Brain pericyte (primary cell): ENCODE results near the gene PIWIL4.
"Not testable (repeated sequence)": the region's sequence is repeated elsewhere in the genome, so short reads cannot be mapped to it uniquely, and the experiment has no call there.

ENCODE experiments used
- DNase-seq: peaks from one replicate; pipeline ENCODE4 v3.0.0-alpha.2; 2012; ENCODE audit warnings: low read depth, low spot score

Gene PIWIL4

GRCh38 chr11:94635072-94635471 lies 67.9 kb downstream of the PIWIL4 start:
- DNase-seq = no peak

DNA sequence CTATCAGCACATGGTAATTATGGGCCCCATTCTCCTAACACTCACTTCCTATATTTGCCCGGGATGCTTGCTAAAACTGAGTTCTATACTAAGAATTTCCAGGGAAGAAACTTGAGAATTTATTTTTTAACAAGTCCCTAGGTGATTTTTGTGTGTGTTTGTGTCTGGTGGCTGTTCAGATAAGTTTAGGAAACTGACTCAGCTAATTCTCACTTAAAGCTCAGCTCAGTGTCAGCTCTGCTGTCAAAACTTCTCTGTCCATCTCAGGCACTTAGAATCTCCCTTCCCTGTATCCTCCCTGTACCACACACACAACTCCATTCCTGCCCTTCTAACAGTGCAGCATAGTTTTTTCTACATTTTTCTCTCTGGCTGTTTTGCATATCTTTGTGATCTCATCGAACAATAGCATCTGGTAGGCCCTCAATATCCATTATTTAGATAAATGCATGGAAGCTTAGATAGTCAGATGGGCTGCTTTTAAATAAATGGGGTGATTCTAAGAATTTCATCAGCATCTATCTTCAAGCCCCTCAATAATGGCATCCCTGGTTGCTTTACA lies 69.3 kb downstream of the PIWIL4 start:
- DNase-seq = no peak

DNA sequence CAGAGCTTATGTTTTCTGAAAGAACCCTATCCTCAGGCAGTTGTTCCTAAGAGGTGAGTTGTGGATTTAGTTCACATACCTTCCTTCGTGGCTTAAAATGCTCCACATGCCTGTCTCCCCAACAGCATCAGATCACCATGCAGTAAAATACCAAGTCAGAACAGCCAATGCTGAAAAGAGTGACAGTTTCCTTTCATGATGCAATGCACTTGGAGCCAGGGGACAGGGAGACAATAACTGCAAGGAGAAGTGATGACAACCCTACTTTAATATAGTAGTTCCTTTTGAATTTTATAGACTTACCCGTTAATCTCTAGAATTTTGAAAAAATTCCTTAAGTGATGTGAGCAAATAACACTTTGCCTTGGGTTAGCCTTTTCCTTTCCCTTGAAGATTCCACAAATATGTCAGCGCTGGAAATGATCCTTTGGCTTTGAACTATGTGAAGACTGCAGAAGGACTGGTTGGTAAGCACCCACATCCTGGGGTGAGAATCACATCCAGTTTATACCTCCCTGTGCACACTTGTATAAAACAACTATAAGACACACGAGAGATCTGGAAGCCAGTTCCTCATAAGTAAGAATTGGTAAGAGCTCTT lies 71.2 kb downstream of the PIWIL4 start:
- no peak for DNase-seq

- DNase-seq = no peak
These were observed 71.8 kb downstream of the PIWIL4 start for GRCh38 chr11:94638902-94639373.

DNA sequence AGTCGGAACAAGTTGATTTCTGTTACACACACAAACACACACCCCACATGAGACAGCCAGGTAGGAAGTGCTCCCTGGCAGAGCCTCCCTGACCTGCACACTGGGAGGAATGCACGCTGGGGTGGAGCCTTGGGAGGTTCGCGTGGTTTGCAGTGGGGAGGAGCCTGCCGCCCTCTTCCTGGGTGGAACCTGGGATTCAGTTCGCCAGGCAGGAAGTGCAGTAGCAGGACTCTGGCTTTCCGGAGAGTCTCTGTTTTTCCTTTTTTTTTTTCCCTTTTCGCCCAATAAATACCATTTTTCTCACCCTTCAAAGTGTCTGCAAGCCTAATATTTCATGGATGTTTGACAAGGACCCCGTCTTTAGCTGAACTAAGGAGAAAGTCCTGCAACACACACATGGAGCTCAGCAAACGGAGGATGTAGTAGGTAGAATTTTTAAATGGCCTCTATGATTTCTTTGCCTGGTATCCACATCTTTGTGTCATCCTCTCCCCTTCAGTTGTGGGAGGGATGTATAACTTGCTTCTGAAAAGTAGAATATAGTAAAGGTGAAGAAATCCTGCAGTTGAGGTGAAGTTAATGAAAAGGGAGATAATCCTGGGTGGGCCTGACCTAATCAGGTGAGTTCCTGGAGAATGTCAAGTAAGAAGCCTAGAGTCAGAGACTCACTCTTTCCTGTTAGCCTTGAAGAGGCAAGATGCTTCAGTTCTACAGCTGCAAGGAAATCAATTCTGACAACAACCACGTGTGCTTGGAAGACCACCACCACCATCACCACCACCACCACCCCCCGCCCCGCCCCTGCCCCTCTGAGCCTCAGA lies 72.9 kb downstream of the PIWIL4 start:
- DNase-seq = no peak

- DNase-seq = no peak
These were observed 74.1 kb downstream of the PIWIL4 start for GRCh38 chr11:94641167-94641761.

DNA sequence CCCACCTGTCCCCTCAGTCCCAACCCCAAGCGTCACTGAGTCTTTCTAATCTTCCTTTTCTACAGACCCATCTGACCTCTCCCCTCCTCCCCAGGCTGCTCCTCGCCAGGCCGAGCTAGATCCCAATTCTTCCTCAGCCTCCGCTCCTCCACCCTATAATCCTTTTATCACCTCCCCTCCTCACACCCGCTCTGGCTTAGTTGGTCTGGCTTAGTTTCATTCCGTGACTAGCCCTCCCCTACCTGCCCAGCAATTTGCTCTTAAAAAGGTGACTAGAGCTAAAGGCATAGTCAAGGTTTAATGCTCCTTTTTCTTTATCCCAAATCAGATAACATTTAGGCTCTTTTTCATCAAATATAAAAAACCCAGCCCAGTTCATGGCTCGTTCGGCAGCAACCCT lies 76.0 kb downstream of the PIWIL4 start:
- not testable (repeated sequence) for DNase-seq

- no peak for DNase-seq
These were observed 80.8 kb downstream of the PIWIL4 start for GRCh38 chr11:94647926-94648325.

GRCh38 chr11:94648789-94649188 lies 81.6 kb downstream of the PIWIL4 start:
- no peak for DNase-seq

DNA sequence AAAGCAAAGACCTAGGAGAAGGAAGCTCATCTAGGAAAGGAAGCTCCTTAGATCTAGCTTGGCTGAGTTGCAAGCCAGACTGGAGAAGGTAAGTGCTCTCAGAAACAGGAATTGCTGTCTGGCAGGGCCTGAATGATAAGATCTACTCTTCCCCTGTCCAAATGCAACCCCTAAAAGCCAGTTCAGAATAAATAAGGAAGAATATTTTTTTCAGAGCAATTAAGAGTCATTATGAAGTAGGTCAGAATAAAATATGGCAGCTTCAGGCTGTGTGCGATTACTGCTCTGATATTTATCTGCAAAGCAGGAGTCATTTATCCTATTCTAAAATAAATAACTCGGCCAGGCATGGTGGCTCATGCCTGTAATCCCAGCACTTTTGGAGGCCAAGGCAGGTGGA lies 82.1 kb downstream of the PIWIL4 start:
- no peak for DNase-seq

- no peak for DNase-seq
These were observed 82.9 kb downstream of the PIWIL4 start for GRCh38 chr11:94649964-94650623.

DNA sequence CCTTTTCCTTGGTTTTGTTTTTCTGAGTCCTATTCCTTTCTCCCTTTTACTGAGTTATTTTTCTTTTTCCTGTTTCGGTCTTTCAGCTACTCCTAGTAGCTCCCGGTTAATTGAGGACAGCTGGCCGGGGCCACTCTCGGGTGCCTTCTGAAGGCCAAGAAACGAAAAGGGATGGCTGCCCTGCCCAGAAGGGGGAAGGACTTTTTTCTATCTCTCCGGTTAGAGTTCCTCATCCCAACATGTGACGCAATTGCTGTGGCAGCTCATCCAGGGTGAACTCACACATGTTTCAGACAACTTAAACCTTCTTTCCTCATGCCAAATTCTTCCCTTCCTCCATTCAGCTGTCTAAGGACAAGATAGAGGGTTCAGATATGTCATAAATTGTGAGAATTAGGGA lies 83.6 kb downstream of the PIWIL4 start:
- DNase-seq = peak; percentile 21

DNA sequence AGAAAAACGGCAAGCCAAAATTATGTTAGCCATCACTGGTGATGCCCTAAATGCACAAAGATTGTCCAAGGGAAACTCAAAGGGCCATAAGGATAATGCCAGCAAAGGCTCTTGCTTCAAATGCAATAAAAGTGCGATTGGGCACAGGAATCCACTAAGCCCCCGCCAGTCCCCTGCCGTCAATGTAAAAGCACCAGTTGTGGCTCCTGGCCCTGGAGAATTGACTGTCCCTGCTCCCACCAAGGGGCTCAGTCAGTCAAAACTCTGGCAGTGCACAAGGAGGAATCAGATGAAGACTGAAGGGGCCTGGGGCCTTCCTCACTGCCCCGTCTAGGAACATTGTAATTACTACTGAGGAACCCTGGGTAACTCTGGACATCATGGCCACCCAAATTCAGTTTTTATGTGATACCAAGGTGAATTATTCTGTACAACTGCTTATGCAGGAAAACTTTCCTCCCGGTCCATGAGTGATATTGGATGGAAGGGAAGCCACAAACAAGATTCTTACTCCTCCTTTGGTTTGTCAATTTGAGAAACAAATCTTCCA lies 85.6 kb downstream of the PIWIL4 start:
- DNase-seq = no peak

DNA sequence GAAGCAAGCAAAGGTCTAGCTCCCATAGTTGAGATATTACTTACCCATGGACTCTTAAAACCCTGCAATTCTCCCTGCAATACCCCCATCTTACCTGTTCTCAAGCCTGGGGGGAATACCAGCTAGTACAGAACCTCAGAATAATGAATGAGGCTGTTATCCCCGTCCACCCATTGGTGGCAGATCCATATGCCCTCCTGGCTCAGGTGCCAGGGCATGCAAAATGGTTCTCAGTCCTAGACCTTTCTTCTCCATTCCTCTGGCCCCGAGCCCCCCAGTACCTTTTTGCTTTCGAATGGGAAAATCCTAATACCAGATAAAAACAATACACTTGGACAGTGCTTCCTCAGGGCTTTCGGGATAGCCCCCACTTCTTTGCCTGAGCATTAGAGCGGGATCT lies 86.4 kb downstream of the PIWIL4 start:
- no peak for DNase-seq

GRCh38 chr11:94654201-94654600 lies 87.0 kb downstream of the PIWIL4 start:
- DNase-seq = no peak

GRCh38 chr11:94655291-94655690 lies 88.1 kb downstream of the PIWIL4 start:
- DNase-seq = no peak

DNA sequence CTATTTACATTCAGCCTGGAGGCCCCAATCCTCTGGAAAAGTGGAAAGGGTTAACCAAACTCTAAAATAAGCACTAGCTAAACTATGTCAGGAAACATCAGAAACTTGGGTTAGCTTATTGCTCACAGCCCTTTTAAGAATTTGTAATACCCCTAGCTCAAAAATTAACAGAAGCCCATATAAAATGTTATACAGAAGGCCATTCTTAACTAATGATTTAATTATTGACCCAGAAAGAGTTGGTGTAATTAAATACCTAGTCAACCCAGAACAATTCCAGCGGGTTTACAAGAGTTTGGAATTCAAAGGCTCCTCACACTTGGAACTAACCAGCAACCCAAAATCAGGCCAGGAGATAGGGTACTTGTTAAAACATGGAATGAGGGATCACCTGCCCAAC lies 88.8 kb downstream of the PIWIL4 start:
- DNase-seq = no peak

DNA sequence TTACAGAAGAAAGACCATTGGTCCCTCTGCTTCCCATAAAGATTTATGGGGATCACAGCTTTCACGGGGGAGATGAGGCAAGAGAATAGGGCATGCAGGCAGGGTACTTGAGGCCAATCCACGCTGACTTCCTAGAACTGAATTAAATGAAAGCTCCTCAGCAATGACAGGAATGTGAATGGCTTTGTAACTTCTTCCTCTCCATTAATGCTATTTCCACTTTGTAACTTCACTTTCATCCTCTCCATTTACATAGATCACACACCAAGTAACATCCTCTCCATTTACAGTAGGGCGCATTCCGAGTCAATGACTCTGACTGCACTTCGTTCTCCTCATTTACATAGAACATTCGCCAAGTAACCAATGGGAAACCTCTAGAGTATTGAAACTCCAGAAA lies 89.8 kb downstream of the PIWIL4 start:
- no peak for DNase-seq

DNA sequence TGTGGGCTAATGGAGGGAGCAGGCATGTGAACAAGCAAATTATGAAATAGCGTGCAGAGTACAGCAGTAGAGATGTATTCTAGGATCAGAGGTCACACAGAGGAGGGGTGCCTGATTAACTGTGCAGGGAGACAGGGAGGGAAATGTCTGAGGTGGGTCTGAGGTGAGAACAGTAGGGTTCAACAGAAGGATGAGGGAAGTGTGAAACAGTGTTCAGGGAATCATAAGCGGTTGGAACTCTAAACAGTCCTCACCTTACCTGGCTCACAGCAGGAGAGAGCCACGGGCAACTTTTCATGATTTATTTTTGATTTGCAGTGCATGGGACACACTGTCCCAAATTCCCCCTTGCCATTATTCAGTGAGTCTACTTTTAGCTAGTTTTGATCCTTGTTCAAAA lies 90.5 kb downstream of the PIWIL4 start:
- DNase-seq = no peak

DNA sequence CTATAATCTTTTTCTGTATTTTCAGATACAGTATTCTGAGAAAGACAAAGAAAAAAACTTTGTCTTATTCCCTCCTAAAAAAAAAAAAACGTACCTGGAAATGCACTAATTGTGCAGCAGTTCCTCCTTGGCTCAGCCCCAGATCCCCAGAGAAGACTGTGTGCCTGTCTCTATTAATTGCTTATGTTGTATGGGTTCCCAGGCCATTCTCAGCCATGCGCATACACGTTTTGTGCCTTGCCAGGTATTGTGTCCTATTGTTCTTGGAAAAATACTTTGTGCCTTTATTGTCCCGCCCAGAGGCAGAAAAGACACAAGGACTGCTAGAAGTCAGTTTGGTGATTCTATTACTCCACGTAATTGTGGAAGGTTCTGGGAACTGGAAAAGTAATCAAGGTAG lies 91.2 kb downstream of the PIWIL4 start:
- no peak for DNase-seq

- DNase-seq = no peak
These were observed 91.7 kb downstream of the PIWIL4 start for GRCh38 chr11:94658888-94659287.

DNA sequence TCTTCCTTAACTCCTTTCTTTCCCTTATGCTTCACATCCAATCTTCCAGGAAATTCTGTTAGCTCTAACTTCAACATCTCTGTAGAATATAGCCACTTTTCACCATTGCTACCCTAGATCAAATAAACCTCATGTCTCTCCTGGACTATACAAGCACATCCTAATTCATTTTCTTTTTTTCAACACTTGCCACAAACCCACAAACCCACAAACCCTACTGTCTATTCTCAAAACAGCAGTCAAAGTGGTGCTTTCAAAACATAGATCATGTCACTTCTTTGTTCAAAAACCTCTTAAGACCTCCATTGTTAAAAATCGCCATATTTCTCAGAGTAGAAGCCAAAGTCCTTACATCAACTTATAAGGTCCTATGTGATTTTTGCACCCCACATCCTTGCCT lies 94.3 kb downstream of the PIWIL4 start:
- no peak for DNase-seq
